HG02938 (cell line): ENCODE measurements around the gene AFAP1L2.

Experiments
- ATAC-seq: cut with Tn5 transposase; IDR thresholded peaks from one replicate; pipeline ENCODE4 v1.9.1; 2021; ENCODE audit warnings: mild to moderate bottlenecking, moderate library complexity; ENCODE audit not compliant: unreplicated experiment

AFAP1L2 gene

GRCh38 chr10:114295393-114295792, 108.9 kb downstream of the AFAP1L2 start:
- no peak for ATAC-seq

DNA sequence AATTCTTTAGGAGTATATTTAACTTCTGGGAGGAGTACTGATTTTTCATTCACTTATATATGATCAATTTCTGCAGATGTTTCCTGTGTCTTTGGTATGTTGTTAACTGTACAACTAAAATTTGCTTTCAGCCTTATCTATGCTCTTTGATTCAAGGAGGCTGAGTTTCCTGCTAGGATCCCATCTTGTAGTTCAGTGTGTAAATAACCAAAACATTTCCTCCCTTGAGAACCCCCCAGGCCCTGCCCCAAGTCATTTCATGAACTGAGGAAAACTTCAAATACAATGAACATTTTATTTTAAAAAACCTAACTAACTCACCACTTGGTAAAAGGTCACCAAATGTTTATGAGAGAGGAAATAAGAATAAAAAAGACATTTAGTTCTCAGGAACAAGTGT, 109.8 kb downstream of the AFAP1L2 start:
- no peak for ATAC-seq

DNA sequence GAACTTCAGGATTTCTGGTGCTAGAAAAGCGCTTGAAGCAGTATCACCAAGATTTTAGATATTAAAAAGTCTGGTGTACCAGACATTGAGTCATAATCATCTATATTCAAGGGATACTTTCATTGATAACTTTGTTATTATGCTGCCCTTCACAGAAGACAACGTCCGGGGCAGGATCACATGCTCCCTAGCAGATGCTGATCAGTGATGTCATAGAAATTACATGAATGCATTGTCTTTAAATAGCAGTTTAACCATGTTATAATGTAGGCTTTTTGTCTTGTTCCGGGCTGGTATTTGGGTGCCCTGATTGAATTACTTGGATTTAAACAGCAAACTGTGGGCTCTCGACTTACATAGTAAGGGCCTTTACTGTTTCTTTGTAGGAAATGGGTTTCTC, 111.2 kb downstream of the AFAP1L2 start:
- ATAC-seq, result no peak

DNA sequence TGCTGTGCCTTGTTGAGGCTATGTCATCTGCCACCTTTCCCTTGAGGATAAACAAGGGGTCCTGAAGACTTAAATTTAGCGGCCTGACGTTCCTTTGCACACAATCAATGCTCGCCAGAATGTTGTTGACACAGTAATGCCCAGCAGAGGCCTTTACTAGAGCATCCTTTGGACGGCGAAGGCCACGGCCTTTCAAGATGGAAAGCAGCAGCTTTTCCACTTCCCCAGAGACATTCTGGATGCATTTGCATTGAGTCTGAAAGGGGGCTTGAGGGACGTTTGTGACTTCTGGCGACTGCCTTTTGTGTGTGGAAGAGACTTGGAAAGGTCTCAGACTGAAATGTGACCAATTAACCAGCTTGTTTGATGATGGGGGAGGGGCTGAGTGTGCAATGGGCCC, 112.8 kb downstream of the AFAP1L2 start:
- ATAC-seq, result no peak

DNA sequence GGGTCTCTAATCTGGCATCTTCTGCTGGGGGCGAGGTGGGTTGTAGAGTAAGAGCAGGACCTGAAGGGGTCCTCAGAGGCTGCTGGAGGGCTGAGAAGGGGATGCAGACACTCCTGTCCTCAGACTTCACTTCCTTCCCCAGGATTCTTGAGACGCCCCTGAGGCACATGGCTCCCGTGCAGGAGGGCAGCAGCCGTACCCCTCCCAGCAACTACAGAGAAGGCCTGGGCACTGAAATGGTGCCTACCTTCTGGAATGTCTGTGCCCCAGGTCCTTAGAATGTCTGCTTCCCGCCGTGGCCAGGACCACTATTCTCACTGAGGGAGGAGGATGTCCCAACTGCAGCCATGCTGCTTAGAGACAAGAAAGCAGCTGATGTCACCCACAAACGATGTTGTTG, 113.2 kb downstream of the AFAP1L2 start:
- ATAC-seq, result no peak

GRCh38 chr10:114290038-114290437, 114.3 kb downstream of the AFAP1L2 start:
- no peak for ATAC-seq

DNA sequence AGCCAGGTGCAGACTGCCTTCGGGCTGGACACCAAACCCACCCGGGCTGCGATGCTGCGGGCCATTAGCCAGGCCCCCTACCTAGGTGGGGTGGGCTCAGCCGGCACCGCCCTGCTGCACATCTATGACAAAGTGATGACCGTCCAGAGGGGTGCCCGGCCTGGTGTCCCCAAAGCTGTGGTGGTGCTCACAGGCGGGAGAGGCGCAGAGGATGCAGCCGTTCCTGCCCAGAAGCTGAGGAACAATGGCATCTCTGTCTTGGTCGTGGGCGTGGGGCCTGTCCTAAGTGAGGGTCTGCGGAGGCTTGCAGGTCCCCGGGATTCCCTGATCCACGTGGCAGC, 115.2 kb downstream of the AFAP1L2 start:
- no peak for ATAC-seq

GRCh38 chr10:114288424-114289095, 115.7 kb downstream of the AFAP1L2 start:
- no peak for ATAC-seq

DNA sequence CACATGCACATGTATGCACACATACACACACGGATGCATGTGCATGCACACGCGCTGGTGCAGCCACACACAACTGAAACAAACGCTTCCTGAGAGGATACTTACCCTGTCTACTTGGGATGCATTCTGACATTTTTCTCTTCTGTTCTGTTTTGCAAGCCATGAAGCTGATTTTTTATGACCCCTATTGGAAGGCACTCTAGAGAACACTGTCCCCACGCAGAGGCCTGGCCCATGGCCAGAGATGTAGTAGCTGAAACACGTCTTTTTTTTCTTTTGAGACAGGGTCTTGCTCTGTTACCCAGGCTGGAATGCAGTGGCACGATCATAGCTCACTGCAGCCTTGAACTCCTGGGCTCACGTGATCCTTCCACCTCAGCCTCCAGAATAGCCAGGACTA, 117.4 kb downstream of the AFAP1L2 start:
- no peak for ATAC-seq

DNA sequence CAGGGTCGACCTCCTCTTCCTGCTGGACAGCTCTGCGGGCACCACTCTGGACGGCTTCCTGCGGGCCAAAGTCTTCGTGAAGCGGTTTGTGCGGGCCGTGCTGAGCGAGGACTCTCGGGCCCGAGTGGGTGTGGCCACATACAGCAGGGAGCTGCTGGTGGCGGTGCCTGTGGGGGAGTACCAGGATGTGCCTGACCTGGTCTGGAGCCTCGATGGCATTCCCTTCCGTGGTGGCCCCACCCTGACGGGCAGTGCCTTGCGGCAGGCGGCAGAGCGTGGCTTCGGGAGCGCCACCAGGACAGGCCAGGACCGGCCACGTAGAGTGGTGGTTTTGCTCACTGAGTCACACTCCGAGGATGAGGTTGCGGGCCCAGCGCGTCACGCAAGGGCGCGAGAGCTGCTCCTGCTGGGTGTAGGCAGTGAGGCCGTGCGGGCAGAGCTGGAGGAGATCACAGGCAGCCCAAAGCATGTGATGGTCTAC, 118.3 kb downstream of the AFAP1L2 start:
- ATAC-seq, result no peak

DNA sequence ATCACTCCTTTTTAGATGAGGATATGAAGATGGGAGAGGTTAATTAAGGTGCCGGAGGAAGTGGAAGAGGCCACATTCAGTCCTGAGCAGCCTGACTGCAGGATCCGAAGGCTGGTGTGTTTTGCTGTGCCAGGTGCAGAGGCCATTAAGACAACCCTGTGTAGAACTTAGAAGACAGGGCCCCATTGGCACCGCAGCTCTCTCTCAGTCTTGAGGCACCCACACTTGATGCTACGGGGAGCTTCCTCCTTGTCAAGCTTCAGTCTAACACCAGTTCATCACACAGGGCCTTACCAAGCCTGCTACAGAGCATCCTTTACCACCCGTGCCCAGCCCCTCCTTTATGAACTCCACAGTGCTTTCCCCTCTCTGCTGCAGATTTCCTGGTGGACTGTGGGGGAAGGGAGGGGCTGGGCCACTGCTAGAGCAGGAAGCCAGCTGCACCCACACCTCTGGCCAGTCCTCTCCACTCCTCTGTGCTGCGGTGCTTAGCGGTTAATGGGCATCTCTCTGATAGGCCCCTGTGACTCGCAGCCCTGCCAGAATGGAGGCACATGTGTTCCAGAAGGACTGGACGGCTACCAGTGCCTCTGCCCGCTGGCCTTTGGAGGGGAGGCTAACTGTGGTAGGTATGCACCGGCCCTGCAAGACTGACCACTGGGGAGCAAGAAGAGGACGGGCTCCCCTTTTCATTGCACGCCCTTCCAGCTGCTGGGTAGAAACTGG, 119.8 kb downstream of the AFAP1L2 start:
- ATAC-seq, result no peak

GRCh38 chr10:114283535-114284234, 120.6 kb downstream of the AFAP1L2 start:
- ATAC-seq, result no peak

GRCh38 chr10:114283091-114283490, 121.2 kb downstream of the AFAP1L2 start:
- no peak for ATAC-seq

DNA sequence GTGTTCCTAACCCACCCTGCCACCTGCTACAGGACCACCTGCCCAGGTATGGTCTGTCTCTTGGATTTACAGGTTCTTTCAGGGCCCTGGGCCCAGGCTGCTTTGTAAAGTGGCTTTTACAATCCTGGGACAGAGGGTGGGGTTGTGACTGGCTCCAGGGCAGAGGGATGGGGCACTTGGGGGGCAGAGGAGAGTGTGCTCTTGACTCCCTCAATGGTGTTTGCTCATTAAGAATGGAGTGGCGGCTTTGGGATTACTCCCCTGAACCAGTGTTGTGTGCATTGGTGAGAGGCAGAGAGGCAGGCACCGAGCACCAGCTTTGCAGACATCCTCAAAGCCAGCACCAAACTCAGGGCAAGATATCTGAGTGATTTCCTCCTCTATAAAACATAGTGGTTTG, 121.8 kb downstream of the AFAP1L2 start:
- ATAC-seq, result no peak

GRCh38 chr10:114281461-114281860, 122.8 kb downstream of the AFAP1L2 start:
- no peak for ATAC-seq

- ATAC-seq, result no peak
These were observed 123.3 kb downstream of the AFAP1L2 start for GRCh38 chr10:114281006-114281405.

- ATAC-seq, result no peak
These were observed 124.2 kb downstream of the AFAP1L2 start for GRCh38 chr10:114279901-114280644.

- no peak for ATAC-seq
These were observed 125.0 kb downstream of the AFAP1L2 start for GRCh38 chr10:114279289-114279688.

GRCh38 chr10:114278884-114279191, 125.5 kb downstream of the AFAP1L2 start:
- ATAC-seq, result no peak

- no peak for ATAC-seq
These were observed 126.0 kb downstream of the AFAP1L2 start for GRCh38 chr10:114278140-114278883.

DNA sequence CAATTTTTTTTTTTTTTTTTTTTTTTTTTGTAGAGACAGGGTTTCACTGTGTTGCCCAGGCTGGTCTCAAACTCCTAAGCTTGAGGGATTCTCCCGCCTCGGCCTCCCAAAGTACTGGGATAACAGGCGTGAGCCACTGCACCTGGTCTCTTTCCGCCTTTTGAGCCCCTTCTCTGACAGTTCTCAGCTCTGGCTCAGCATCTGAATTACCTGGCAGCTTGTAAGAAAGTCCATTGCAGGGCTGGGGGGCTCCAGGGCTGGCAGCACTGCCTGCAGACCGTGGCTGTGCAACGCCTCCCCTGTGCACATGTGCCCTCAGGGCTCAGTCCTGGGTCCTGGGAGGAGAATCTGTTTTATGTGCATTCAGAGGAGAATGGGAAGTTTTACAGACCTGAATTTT, 127.6 kb downstream of the AFAP1L2 start:
- no peak for ATAC-seq
